ENCODE data around the gene COL4A4.

COL4A4 gene

DNA sequence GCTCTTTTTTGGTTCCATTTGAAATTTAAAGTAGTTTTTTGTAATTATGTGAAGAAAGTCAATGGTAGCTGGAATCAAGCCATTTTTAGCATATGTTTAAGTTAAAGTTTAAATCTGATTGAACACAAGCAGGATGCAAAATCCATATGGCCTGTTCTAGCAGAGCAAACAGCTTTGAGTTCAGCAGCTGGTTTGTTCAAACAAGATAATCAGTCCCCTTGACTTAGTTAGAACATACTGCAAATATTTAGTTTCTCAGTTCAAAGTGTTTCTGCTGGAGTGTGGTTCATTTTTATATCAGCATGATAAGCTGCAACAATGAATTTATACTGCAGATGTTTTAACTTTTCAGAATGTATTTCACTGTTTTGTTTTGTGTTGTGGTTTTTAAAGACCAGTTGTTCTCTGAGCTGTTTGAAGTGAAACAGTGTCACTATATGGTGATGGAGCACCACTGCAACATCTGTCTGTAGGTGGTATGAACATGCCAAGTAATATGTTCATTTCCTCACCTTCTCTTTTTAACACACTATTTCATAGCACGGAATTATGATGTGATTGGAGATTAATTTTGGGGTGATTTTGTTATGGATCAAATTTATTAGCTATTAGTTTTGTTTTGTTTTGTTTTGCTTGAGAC, 125.3 kb downstream of the COL4A4 start:
- Histone ChIP-seq H3K9me2 (replicated peaks; ENCODE audit: insufficient read depth, low read length) (no peaks in the 10 kb centered on the region), H3K9me3 (ENCODE audit: insufficient read depth, low read length) (no peaks in the 10 kb centered on the region), H3K4me2 (ENCODE audit: low read depth, low read length, poor library complexity, severe bottlenecking) (no peak overlapping the region)

GRCh38 chr2:227036527-227036926, 127.5 kb downstream of the COL4A4 start:
- H3K27me3 ChIP-seq (ENCODE audit: low read length): no peaks in the 10 kb centered on the region
- H3F3A ChIP-seq (ENCODE audit: insufficient read depth): no peaks in the 10 kb centered on the region
- TF ChIP-seq, protein P1, sequence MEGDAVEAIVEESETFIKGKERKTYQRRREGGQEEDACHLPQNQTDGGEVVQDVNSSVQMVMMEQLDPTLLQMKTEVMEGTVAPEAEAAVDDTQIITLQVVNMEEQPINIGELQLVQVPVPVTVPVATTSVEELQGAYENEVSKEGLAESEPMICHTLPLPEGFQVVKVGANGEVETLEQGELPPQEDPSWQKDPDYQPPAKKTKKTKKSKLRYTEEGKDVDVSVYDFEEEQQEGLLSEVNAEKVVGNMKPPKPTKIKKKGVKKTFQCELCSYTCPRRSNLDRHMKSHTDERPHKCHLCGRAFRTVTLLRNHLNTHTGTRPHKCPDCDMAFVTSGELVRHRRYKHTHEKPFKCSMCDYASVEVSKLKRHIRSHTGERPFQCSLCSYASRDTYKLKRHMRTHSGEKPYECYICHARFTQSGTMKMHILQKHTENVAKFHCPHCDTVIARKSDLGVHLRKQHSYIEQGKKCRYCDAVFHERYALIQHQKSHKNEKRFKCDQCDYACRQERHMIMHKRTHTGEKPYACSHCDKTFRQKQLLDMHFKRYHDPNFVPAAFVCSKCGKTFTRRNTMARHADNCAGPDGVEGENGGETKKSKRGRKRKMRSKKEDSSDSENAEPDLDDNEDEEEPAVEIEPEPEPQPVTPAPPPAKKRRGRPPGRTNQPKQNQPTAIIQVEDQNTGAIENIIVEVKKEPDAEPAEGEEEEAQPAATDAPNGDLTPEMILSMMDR (IDR thresholded peaks at IDR 0.05; ENCODE audit: insufficient read depth, low read length, poor library complexity, severe bottlenecking): no peak
- no peak for TF ChIP-seq EZH2phosphoT487 (conservative IDR thresholded peaks at IDR 0.05; ENCODE audit: low read length)
- no peak overlapping the region for H3K27ac ChIP-seq (ENCODE audit: low read depth, low read length)
- H3K4me3 ChIP-seq (ENCODE audit: insufficient read depth, low read length, poor library complexity, severe bottlenecking): no peak overlapping the region
- no peaks in the 10 kb centered on the region for H3K9me3 ChIP-seq (ENCODE audit: insufficient read depth, low read length)
- H3K9ac ChIP-seq (ENCODE audit: low read length): no peak overlapping the region
- no peak overlapping the region for H2AFZ ChIP-seq (ENCODE audit: low read depth, low read length, severe bottlenecking)
- H3K4me2 ChIP-seq (ENCODE audit: low read depth, low read length, poor library complexity, severe bottlenecking): no peak overlapping the region
- no peaks in the 10 kb centered on the region for H3K79me2 ChIP-seq (ENCODE audit: insufficient read depth, low read length)
- H3K9me2 ChIP-seq (replicated peaks; ENCODE audit: insufficient read depth, low read length): no peaks in the 10 kb centered on the region
- no peaks in the 10 kb centered on the region for H4K20me1 ChIP-seq (ENCODE audit: low read depth, low read length)
- no peaks in the 10 kb centered on the region for H3K36me3 ChIP-seq (ENCODE audit: low read length)

More for the DNA sequence above, 125.3 kb downstream of the COL4A4 start:
- H3K4me3 ChIP-seq (ENCODE audit: insufficient read depth, low read length, poor library complexity, severe bottlenecking): no peak overlapping the region
- H3K79me2 ChIP-seq (ENCODE audit: insufficient read depth, low read length): no peaks in the 10 kb centered on the region
- H3K27ac ChIP-seq (ENCODE audit: low read depth, low read length): no peak overlapping the region
- no peaks in the 10 kb centered on the region for H3K36me3 ChIP-seq (ENCODE audit: low read length)
- no peak overlapping the region for H2AFZ ChIP-seq (ENCODE audit: low read depth, low read length, severe bottlenecking)
- H3K27me3 ChIP-seq (ENCODE audit: low read length): no peaks in the 10 kb centered on the region
- H3K9ac ChIP-seq (ENCODE audit: low read length): no peak overlapping the region
- no peaks in the 10 kb centered on the region for H3F3A ChIP-seq (ENCODE audit: insufficient read depth)
- no peaks in the 10 kb centered on the region for H4K20me1 ChIP-seq (ENCODE audit: low read depth, low read length)
- TF ChIP-seq, protein P1 (IDR thresholded peaks at IDR 0.05; ENCODE audit: insufficient read depth, low read length, poor library complexity, severe bottlenecking): no peak
- TF ChIP-seq EZH2phosphoT487 (conservative IDR thresholded peaks at IDR 0.05; ENCODE audit: low read length): no peak

GRCh38 chr2:227035711-227036367, 128.2 kb downstream of the COL4A4 start:
- Histone ChIP-seq H3K36me3 (ENCODE audit: low read length) (no peaks in the 10 kb centered on the region), H2AFZ (ENCODE audit: low read depth, low read length, severe bottlenecking) (no peak overlapping the region), H3K9me2 (replicated peaks; ENCODE audit: insufficient read depth, low read length) (no peaks in the 10 kb centered on the region), H4K20me1 (ENCODE audit: low read depth, low read length) (no peaks in the 10 kb centered on the region), H3K4me2 (ENCODE audit: low read depth, low read length, poor library complexity, severe bottlenecking) (no peak overlapping the region), H3K9ac (ENCODE audit: low read length) (no peak overlapping the region), H3K79me2 (ENCODE audit: insufficient read depth, low read length) (no peaks in the 10 kb centered on the region), H3K9me3 (ENCODE audit: insufficient read depth, low read length) (no peaks in the 10 kb centered on the region), H3K27ac (ENCODE audit: low read depth, low read length) (no peak overlapping the region), H3K27me3 (ENCODE audit: low read length) (no peaks in the 10 kb centered on the region), H3K4me3 (ENCODE audit: insufficient read depth, low read length, poor library complexity, severe bottlenecking) (no peak overlapping the region), H3F3A (ENCODE audit: insufficient read depth) (no peaks in the 10 kb centered on the region)
- TF ChIP-seq EZH2phosphoT487 (conservative IDR thresholded peaks at IDR 0.05; ENCODE audit: low read length): no peak
- TF ChIP-seq, protein P1 (IDR thresholded peaks at IDR 0.05; ENCODE audit: insufficient read depth, low read length, poor library complexity, severe bottlenecking): no peak

Measured in SU-DHL-6 (cell line).